GM12878 (cell line): ENCODE measurements around the gene CDH4. TPM values are rescaled to one million over a fixed set of nuclear protein-coding genes. Genes with fewer than 3 reads are reported as not detected.

Experiments used
- HDAC6 ChIP-seq: fragments of 200-600 bp; sonication (generic); IDR thresholded peaks from one replicate; pipeline ENCODE4 v1.8.0; 2017; ENCODE audit warnings: antibody characterized with exemption; ENCODE audit not compliant: unreplicated experiment
- IRF4 ChIP-seq: IDR thresholded peaks from 2 replicates; pipeline ENCODE4 v1.6.1; 2011; ENCODE audit warnings: low read depth, low read length
- PML ChIP-seq: IDR thresholded peaks from 2 replicates; pipeline ENCODE4 v1.6.1; 2012; ENCODE audit warnings: low read length, inconsistent platforms
- RAD51 ChIP-seq: fragments of 450-650 bp; IDR thresholded peaks from 2 replicates; pipeline ENCODE4 v1.6.1; 2016; ENCODE audit warnings: moderate library complexity, mild to moderate bottlenecking, inconsistent platforms
- SREBF1 ChIP-seq: IDR thresholded peaks from 2 replicates; pipeline ENCODE4 v1.6.1; 2012; ENCODE audit warnings: mild to moderate bottlenecking, low read length
- TBL1XR1 ChIP-seq: IDR thresholded peaks from 2 replicates; pipeline ENCODE4 v1.6.1; 2012; ENCODE audit warnings: low read depth, low read length, improper control_type of control experiment
- ZNF274 ChIP-seq: IDR thresholded peaks from one replicate; pipeline ENCODE4 v1.8.0; 2011; ENCODE audit not compliant: insufficient read length, insufficient read depth
- ZNF384 ChIP-seq: IDR thresholded peaks from 2 replicates; pipeline ENCODE4 v1.6.1; 2012; ENCODE audit warnings: low read depth, mild to moderate bottlenecking, low read length, improper control_type of control experiment, borderline replicate concordance
- polyA plus RNA-seq, 11 experiments: library from polyadenylated mRNA; depleted of rRNA in 4 of 11; unstranded in 6 of 11; stranded (reverse) in 5 of 11; fragments of >200 nt; fragmentation: Nextera tagmentation in 4 of 11; fragmentation: Illumina TruSeq in 1 of 11; extraction: Ambion mirVana in 4 of 11; extraction: Trizol in 1 of 11; gene quantifications; 1 replicate in 1 of 11; 2 replicates in 10 of 11; pipeline versions ENCODE4 v1.2.1 to v1.2.3, GENCODE V29; 2011 to 2016; ENCODE audit warnings: inconsistent platforms in 2 of 11, missing spikeins in 2 of 11, low read depth in 1 of 11
- total RNA-seq, 4 experiments: library from RNA; depleted of rRNA in 3 of 4; stranded (reverse); fragments of >200 nt in 3 of 4; fragmentation: Illumina TruSeq in 1 of 4; extraction: Trizol in 1 of 4; gene quantifications; 2 replicates each; pipeline versions ENCODE4 v1.2.1 to v1.2.3, GENCODE V29; 2013 to 2021
- TF ChIP-seq, protein P1 (sequence below): fragments of 450-650 bp; IDR thresholded peaks from 2 replicates; pipeline ENCODE4 v1.6.1; 2017; ENCODE audit warnings: mild to moderate bottlenecking, moderate library complexity
- TF ChIP-seq, protein P2 (sequence below): fragments of 450-650 bp; IDR thresholded peaks from 2 replicates; pipeline ENCODE4 v1.6.1; 2018; ENCODE audit warnings: borderline replicate concordance, mild to moderate bottlenecking; ENCODE audit not compliant: partially characterized antibody

The CDH4 gene
- total and polyA plus RNA-seq, 10 of the 15 experiments (the other 5 are each of a cell fraction or from before 2014, with no cell fraction given): not detected

DNA sequence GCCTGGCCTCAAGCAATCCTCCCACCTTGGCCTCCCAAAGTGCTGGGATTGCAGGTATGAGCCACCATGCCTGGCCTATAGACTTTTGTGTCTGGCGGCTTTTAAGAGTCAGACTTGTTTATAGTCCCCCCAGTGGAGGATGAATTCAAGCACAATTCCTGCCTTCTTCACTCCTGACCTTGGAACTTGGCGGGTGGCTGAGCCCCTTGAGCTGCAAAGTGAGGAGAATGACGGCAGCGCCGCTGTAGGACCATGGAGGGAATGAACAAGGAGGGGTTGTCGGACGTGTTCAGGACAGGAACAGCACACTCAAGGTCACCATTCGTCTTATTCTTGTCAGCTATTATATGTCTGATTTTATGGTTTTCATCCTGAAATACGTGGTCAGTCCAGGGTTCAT lies 265.4 kb downstream of the CDH4 start (continued):
- TF ChIP-seq, protein P1, sequence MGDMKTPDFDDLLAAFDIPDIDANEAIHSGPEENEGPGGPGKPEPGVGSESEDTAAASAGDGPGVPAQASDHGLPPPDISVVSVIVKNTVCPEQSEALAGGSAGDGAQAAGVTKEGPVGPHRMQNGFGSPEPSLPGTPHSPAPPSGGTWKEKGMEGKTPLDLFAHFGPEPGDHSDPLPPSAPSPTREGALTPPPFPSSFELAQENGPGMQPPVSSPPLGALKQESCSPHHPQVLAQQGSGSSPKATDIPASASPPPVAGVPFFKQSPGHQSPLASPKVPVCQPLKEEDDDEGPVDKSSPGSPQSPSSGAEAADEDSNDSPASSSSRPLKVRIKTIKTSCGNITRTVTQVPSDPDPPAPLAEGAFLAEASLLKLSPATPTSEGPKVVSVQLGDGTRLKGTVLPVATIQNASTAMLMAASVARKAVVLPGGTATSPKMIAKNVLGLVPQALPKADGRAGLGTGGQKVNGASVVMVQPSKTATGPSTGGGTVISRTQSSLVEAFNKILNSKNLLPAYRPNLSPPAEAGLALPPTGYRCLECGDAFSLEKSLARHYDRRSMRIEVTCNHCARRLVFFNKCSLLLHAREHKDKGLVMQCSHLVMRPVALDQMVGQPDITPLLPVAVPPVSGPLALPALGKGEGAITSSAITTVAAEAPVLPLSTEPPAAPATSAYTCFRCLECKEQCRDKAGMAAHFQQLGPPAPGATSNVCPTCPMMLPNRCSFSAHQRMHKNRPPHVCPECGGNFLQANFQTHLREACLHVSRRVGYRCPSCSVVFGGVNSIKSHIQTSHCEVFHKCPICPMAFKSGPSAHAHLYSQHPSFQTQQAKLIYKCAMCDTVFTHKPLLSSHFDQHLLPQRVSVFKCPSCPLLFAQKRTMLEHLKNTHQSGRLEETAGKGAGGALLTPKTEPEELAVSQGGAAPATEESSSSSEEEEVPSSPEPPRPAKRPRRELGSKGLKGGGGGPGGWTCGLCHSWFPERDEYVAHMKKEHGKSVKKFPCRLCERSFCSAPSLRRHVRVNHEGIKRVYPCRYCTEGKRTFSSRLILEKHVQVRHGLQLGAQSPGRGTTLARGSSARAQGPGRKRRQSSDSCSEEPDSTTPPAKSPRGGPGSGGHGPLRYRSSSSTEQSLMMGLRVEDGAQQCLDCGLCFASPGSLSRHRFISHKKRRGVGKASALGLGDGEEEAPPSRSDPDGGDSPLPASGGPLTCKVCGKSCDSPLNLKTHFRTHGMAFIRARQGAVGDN: no peak
- no peak for TF ChIP-seq PML
- TF ChIP-seq, protein P2, sequence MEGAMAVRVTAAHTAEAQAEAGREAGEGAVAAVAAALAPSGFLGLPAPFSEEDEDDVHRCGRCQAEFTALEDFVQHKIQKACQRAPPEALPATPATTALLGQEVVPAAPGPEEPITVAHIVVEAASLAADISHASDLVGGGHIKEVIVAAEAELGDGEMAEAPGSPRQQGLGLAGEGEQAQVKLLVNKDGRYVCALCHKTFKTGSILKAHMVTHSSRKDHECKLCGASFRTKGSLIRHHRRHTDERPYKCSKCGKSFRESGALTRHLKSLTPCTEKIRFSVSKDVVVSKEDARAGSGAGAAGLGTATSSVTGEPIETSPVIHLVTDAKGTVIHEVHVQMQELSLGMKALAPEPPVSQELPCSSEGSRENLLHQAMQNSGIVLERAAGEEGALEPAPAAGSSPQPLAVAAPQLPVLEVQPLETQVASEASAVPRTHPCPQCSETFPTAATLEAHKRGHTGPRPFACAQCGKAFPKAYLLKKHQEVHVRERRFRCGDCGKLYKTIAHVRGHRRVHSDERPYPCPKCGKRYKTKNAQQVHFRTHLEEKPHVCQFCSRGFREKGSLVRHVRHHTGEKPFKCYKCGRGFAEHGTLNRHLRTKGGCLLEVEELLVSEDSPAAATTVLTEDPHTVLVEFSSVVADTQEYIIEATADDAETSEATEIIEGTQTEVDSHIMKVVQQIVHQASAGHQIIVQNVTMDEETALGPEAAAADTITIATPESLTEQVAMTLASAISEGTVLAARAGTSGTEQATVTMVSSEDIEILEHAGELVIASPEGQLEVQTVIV: no peak
- TF ChIP-seq ZNF384: no peak
- TF ChIP-seq HDAC6: no peak
- TF ChIP-seq IRF4: no peak
- TF ChIP-seq TBL1XR1: no peak
- no peak for TF ChIP-seq RAD51
- TF ChIP-seq SREBF1: no peak
- no peak for TF ChIP-seq ZNF274
